Heart left ventricle (tissue), 16 donors: ENCODE results near the gene BOD1. TPM values are rescaled to one million over a fixed set of nuclear protein-coding genes. Genes with fewer than 3 reads are reported as not detected.

Source experiments
- ATAC-seq, 4 donors: fragments of 200-7000 bp; cut with Tn5 transposase; one replicate each; pipeline ENCODE4 v1.9.1; 2020 to 2022; ENCODE audit warnings: moderate library complexity in 4 of 4, mild to moderate bottlenecking in 3 of 4, moderate number of reproducible peaks in 1 of 4
- DNase-seq, 5 donors: peaks; one replicate each; pipeline ENCODE4 v3.0.0-alpha.2; 2020
- H3K27ac ChIP-seq, 12 donors: fragments of 200-600 bp; sonication (generic) in 4 of 12; one replicate each; pipeline versions ENCODE4 v1.5.0 to v1.8.0; 2016 to 2022; ENCODE audit warnings: mild to moderate bottlenecking in 2 of 12
- H3K27me3 ChIP-seq, 9 donors: fragments of 200-600 bp; sonication (generic) in 2 of 9; one replicate each; pipeline versions ENCODE4 v1.5.1 to v1.8.0; 2016 to 2022; ENCODE audit warnings: mild to moderate bottlenecking in 3 of 9
- H3K36me3 ChIP-seq, 9 donors: fragments of 200-600 bp; sonication (generic) in 2 of 9; one replicate each; pipeline versions ENCODE4 v1.5.0 to v1.8.0; 2018 to 2022; ENCODE audit warnings: mild to moderate bottlenecking in 2 of 9
- H3K4me1 ChIP-seq, 12 donors: fragments of 200-600 bp; sonication (generic) in 4 of 12; one replicate each; pipeline versions ENCODE4 v1.5.0 to v1.8.0; 2016 to 2022; ENCODE audit warnings: mild to moderate bottlenecking in 3 of 12
- H3K4me3 ChIP-seq, 12 donors: fragments of 200-600 bp; sonication (generic) in 4 of 12; one replicate each; pipeline versions ENCODE4 v1.5.0 to v1.8.0; 2017 to 2022; ENCODE audit warnings: mild to moderate bottlenecking in 9 of 12, moderate library complexity in 4 of 12
- H3K9me3 ChIP-seq, 12 donors: fragments of 200-600 bp; sonication (generic) in 4 of 12; one replicate each; pipeline versions ENCODE4 v1.5.0 to v1.8.0; 2016 to 2022; ENCODE audit warnings: mild to moderate bottlenecking in 1 of 12
- CTCF ChIP-seq, 12 donors: fragments of 200-600 bp; sonication (generic) in 4 of 12; IDR thresholded peaks; one replicate each; pipeline versions ENCODE4 v1.5.0 to v1.8.0; 2018 to 2022; ENCODE audit warnings: antibody characterized with exemption in 12 of 12, mild to moderate bottlenecking in 5 of 12
- POLR2A ChIP-seq, 2 donors: fragments of 450-650 bp; IDR thresholded peaks; one replicate each; pipeline ENCODE4 v1.6.1; 2017; ENCODE audit warnings: antibody characterized with exemption in 2 of 2, mild to moderate bottlenecking in 2 of 2, moderate library complexity in 2 of 2
- WGBS, 4 donors: extraction: QIAGEN DNeasy Blood & Tissue Kit in 2 of 4; methylation state at CpG; one replicate each; pipeline versions ENCODE4 v1.1.5 to v1.1.7; 2013 to 2018; 5-methylcytosine and 5-hydroxymethylcytosine counted together
- intact Hi-C, 10 donors: fragments of 100-400 bp; cut with DNase I; formaldehyde crosslinking; loops; one replicate each; pipeline versions ENCODE4 v1.11.1 to v1.14.2; 2022
- polyA plus RNA-seq, 2 donors: library from polyadenylated mRNA; stranded (reverse); fragments of 200-250 nt; gene quantifications; one replicate each; pipeline ENCODE4 v1.2.3, GENCODE V29; 2013
- total RNA-seq, 9 donors: library from RNA; depleted of rRNA in 2 of 9; stranded (reverse); fragments of >200 nt in 2 of 9; fragmentation: NEBNext Ultra II Directional in 3 of 9; extraction: Animal tissue kit (Norgen Biotek cat#: 25700) in 3 of 9; gene quantifications; one replicate each; pipeline versions ENCODE4 v1.1.0 to v1.2.4, GENCODE V29; 2016 to 2023
- donor health status: ischemic (EF 13 %, LVEDD 7.1; RV severe dilation, severe dysfunction).
- donor health status: healthy with polysubstance abuse.
- donor health status: DM: no; HTN: yes; CAD: no.
- donor health status: DM: no; HTN: no; CAD: no.
- donor health status: ischemic (EF 25% LVEDD 6.9; RV normal size, moderate dysfunction).
- donor health status: ischemic (EF 25% LVEDD 5.7; RV mildly dilated, moderate dysfunction).
- donor health status: healthy.
- donor health status: DM: yes; HTN: yes; CAD: no.
- donor health status: ischemic (EF 35%, LVEDD 5.7; RV mildly dilated, moderate dysfunction).
- donor health status: nonischemic (EF 11% LVEDD 7.7; RV severe dilation, severe dysfunction).
- donor health status: DM: yes; HTN: yes; CAD: no.
- donor health status: PGD.
- donor health status: ischemic (EF 29% LVEDD 5.4; RV normal size, mild dysfunction).
- donor health status: nonischemic (EF 23%, LVEDD 6.1; RV moderate dilation, normal function).

The BOD1 gene
- total and polyA plus RNA-seq, 11 donors = 21.6 to 51.0 (median 38.3) TPM

GRCh38 chr5:173659423-173659822 is 43.0 kb upstream of the BOD1 start:
- no peaks in the 10 kb centered on the region for H3K36me3 ChIP-seq
- H3K4me1 ChIP-seq = peaks cover 0 to 10% (median 0%) of the 10 kb centered on the region in 12 donors
- peaks cover 0 to 11% (median 0%) of the 10 kb centered on the region in 12 donors for H3K9me3 ChIP-seq
- H3K4me3 ChIP-seq = no peak overlapping the region
- DNase-seq = no peak
- no peak overlapping the region for H3K27ac ChIP-seq
- ATAC-seq = no peak
- TF ChIP-seq CTCF (IDR thresholded peaks at IDR 0.05) (no peak), POLR2A (IDR thresholded peaks at IDR 0.05) (no peak)
- intact Hi-C loops = no loop called here
- no peaks in the 10 kb centered on the region for H3K27me3 ChIP-seq
- WGBS, 4 donors = 83 to 95% (median 93%) methylated on average over 6 of the region's 6 CpGs

GRCh38 chr5:173657741-173658356 is 41.4 kb upstream of the BOD1 start:
- no peaks in the 10 kb centered on the region for H3K4me1 ChIP-seq
- H3K27me3 ChIP-seq = no peaks in the 10 kb centered on the region
- intact Hi-C loops = no loop called here
- TF ChIP-seq POLR2A (IDR thresholded peaks at IDR 0.05) (no peak), CTCF (IDR thresholded peaks at IDR 0.05) (no peak)
- ATAC-seq = no peak
- H3K9me3 ChIP-seq = peaks cover 0 to 17% (median under 1%) of the 10 kb centered on the region in 12 donors
- H3K36me3 ChIP-seq = no peaks in the 10 kb centered on the region
- DNase-seq = no peak
- WGBS, 4 donors = 86 to 94% (median 93%) methylated on average over 14 of the region's 14 CpGs
- no peak overlapping the region for H3K27ac ChIP-seq
- no peak overlapping the region for H3K4me3 ChIP-seq

- Histone ChIP-seq H3K4me1 (no peaks in the 10 kb centered on the region), H3K27ac (no peak overlapping the region), H3K36me3 (no peaks in the 10 kb centered on the region), H3K4me3 (no peak overlapping the region), H3K27me3 (no peaks in the 10 kb centered on the region), H3K9me3 (peaks cover 0 to 32% (median 6%) of the 10 kb centered on the region in 12 donors)
- DNase-seq (no peak), ATAC-seq (no peak)
- 89 to 91% (median 89%) methylated on average over 3 of the region's 3 CpGs for whole genome bisulfite sequencing, 4 donors
- TF ChIP-seq CTCF (IDR thresholded peaks at IDR 0.05) (no peak), POLR2A (IDR thresholded peaks at IDR 0.05) (no peak)
- intact Hi-C loops = no loop called here
Measured at GRCh38 chr5:173655196-173655797, 38.8 kb upstream of the BOD1 start.

GRCh38 chr5:173653822-173654523 is 37.5 kb upstream of the BOD1 start:
- Histone ChIP-seq H3K27ac (no peak overlapping the region), H3K4me3 (no peak overlapping the region), H3K4me1 (no peaks in the 10 kb centered on the region), H3K36me3 (no peaks in the 10 kb centered on the region), H3K9me3 (peaks cover 0 to 27% (median 6%) of the 10 kb centered on the region in 12 donors), H3K27me3 (no peaks in the 10 kb centered on the region)
- DNase-seq (no peak), ATAC-seq (no peak)
- TF ChIP-seq POLR2A (IDR thresholded peaks at IDR 0.05) = no peak
- no peak for TF ChIP-seq CTCF (IDR thresholded peaks at IDR 0.05)
- intact Hi-C loops = no loop called here
- 74 to 90% (median 85%) methylated on average over 10 of the region's 10 CpGs for WGBS, 4 donors
